GM21619 (cell line): ENCODE data around the gene TMEM120A.

Experiments used
- ATAC-seq: cut with Tn5 transposase; IDR thresholded peaks from one replicate; pipeline ENCODE4 v1.9.1; 2021; ENCODE audit not compliant: unreplicated experiment

Gene TMEM120A

DNA sequence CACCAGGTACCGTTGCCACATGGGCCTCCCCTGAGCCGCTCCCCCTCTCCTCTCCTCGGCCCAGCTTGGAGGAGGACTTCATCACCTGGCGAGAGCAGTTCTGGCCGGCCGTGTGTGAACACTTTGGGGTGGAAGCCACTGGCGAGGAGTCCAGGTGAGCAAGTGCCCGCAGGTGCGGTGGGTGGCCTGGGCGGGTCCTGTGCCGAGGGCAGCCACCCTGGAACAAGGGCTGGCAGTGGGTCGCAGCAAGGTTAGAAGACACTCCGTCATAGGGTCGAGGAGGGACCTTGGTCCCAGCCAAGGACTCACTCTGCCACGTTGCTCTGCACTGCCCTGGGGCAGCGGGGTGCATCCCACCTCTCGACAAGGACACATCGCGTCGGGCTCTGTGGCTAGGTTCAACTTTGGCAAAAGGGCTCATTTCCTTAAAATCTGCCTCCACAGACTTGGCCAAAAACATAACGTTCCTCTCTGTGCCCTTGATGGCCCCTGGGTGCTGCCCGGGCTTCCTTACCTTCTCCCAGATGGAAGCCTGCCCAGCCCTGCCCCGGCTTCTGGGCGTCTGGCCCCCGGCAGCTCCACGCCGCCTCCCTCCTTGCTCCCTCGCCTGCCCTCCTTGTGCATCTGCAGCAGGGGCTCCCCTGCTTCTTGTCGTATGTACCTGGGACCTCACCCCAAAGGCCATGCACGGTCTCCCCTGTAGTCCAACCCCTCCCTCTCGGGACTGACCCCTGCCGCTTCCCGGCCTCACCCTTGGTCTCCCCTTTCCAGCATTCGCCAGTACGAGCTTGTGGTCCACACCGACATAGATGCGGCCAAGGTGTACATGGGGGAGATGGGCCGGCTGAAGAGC lies 12.7 kb downstream of the TMEM120A start:
- ATAC-seq, result no peak

DNA sequence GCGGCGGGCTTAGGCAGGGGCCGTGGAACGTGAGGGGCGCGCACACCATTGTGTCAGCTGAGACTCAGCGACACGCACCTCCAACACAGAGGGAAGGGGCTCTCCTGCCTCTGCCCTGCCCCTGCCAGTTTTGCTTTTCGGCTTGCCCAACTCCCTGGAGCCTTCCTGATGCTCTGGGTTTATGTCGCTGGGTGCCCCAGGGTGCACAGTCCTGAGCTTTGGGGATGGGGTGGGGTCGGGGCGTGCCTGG lies 13.3 kb downstream of the TMEM120A start:
- no peak for ATAC-seq

DNA sequence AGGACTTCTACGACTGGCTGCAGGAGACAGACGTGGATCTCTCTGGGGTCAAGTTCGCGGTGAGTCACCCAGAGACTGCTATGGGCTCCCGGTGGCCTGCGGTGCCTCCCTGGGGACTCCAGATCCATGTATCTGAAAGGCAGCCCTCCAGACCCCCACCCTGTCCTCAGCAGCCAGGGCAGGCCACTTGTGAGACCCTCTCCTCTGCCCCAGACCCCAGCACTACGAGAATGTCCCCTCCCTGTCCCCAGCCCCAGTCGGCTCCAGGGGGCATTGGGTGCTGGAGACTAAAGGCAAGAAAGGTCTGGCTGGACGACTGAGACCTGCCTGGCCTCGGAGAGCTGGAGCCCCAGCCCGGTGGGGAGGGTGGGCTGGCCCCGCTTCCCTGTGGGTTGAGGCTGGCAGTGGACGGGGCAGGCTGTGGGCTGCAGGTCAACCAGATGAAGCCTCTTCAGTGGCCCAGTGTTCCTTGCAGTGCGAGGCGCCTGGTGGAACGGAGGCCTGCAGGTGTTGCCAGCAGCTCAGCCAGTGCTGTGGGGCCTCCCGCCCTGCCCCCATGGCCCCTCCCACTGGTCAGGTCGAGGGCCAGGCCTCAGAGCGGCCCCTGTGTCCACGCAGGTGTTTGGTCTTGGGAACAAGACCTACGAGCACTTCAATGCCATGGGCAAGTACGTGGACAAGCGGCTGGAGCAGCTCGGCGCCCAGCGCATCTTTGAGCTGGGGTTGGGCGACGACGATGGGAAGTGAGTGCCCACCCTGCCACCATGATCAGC lies 13.8 kb downstream of the TMEM120A start:
- ATAC-seq, result no peak

DNA sequence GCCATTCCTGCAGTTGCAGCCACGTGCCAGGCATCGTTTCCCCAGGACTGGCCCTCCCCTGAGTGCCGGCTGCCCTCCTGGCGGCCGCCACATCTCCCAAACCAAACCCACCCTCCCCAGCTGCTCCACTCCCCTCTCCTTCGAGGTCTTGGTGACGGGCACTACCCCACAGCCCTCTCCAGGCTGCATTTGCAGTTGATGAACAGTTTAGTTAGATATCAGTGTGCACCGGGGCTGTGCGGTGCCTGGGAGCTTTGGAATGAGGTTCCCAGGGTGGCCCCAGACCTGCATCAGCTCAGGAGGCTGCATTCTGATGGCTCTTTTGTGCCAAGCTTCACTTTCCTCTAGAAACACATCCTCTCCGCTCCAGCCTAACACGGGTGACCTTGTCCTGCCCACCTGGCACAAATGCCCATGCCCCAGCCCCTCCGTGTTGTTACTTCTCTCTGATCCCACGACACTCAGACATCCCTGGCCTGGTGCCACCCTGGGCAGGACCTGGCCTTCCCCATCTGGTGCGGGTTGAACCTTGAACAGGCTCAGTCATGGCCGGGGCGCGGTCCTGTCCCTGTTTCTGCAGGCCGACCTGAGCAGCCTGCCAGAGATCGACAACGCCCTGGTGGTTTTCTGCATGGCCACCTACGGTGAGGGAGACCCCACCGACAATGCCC lies 14.5 kb downstream of the TMEM120A start:
- no peak for ATAC-seq

DNA sequence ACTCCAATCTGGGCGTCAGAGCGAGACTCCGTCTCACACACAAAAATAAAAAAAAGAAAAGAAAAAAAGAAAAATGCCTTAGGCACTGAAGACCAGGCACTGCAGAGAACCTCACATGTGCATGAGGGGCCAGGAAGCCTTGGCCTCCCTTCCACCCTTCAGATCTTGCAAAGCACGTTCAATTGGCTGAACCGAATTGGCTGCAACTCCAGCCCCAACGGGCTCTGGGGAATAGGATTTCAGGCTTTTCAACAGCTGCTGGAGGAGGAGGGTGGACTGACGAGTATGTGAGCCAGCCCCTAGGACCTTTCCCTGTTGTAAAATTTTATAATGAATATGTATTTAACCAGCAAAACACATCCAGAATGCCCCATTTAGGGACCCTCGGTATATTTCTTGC lies 16.7 kb downstream of the TMEM120A start:
- ATAC-seq, result no peak

DNA sequence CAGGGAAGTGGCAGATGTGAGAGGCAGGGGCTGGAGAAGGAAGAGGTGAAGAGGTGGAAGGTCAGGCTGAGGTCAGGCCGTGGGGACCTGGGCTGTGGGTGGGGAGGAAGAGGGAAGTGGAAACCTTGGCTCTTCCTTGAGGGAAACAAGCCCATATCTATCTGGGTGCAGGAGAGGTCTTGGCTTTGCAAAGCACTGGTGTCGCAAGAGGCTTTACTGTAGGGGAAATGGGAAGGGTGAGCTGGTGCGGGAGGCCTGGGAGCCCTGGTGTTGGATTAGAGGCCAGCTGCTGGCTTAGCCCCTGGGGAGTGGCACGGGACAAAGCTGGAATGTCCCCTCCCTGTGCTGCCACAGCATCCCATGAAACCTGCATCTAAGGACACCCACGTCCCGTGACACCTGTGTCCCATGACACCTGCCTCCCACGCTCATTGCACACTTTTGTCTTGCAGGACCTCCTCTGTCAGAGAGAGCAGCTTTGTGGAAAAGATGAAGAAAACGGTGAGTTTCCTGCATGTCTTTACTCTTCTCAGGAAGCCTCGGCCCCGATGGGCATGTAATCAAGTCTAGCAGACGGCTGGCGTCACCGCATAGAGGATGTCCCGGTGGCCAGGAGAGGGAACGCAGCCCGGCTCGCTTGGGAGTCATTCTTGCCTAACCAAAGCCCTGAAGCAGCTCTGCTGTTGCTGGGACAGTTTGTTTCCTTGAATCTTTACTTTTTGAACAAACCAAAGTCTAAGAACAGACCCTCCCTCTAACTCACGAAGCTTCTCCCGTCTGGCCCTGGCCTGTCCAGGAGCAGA lies 22.2 kb downstream of the TMEM120A start:
- ATAC-seq, result no peak

DNA sequence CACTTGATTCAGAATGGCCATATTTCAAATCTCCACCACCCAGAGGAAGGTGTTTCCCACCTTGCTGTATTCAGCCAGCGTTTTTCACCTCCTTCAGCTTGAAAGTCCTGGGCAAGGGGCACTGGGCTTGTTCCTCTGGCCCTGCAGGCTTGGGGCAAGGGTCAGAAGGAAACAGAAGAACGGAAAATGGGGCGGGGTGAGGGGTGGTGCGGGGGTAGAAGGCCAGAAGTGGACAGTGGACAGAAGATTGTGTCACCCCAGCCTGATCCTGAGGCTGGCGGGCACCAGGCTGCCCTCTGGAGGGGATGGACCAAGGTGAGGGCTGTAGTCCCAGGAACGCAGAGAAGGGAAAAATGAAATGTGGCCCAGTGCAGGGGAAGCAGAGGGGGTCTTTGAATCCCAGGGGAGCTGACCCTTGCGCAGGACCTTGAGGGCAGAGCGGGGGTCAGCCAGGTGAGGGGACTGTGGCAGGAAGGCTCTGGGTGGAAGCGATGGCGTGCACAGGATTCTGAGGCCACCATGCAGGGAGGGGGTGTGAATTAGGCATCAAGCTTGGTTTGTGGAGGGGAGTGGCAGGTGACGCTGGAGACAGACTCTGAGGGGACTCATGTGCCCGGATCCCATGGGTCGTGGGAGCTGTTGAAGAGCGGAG lies 23.0 kb downstream of the TMEM120A start:
- ATAC-seq, result no peak

DNA sequence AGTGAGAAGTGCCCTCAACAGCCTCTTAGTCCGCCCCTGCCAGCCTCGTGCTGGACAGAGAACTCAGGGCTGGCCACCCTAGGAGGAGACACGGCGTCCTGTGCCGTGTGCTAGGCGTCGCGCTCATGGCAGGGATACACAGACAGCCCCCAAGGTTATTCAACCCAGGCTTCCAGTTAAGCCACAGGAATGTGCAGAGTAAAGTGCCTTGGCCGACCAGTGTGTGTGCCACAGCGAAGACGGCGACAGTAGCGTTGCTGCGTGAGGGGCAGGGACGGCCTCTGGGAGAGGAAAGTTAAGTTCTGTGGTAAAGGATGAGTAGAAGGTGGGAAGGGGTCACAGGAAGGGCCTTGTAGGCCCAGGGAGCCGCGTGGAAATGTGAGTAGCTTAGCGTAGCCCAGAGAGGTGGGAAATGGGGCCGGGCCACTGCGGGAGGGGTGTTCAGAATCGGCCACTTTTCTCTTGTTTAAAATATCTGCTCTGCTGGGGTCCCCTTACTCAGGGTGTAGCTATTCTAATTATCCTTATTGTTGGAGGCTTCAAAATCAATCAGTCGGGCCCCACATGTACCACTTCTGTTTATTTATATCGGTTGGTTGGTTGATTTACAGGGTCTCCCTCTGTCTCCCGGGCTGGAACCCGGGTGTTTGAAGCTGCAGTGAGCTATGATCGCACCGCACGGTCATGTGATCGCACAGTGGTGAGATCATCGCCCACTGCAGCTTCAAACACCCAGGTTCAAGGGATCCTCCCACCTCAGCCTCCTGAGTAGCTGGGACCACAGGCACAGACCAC lies 24.5 kb downstream of the TMEM120A start:
- no peak for ATAC-seq

DNA sequence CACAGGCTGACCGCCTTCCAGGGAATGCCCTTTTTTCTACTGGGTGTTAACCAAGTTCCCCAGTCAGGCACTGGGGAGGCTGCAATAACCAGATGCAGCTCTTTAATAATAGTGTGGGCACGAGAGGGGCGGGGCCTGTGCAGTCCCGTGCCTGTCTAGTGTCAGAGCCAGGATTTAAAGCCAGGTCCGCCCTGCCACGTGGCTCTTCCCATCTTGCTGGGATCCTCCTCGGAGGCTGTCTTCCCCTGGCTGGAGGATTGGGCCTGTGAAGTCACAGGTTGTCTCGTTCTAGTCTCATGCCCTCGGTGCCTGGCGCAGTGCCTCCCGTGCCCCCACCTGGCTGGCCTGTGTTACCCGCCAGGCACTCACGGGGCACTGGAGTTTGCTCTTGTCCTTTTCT lies 25.2 kb downstream of the TMEM120A start:
- ATAC-seq, result no peak

DNA sequence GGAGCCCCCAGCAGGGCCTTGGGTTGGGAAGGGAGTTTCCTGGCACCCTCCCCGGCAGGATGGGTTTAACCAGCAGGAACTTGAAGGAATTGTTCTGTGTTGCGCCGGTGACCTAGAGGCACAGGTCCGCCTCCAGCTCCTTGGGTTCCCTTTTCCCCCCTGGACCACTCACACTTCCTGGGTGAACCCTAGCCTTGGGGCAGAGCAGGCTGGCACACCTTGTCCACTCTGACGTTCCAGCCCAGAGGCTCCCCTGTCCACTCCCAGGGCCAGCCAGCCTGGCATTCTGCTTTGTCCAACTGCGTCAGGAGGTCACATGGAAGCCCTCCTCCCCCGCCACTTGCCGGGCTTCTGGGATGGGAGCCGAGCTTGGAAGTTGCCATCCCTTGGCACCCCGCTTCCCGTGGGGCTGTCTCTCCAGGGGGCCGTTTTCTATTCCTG lies 25.8 kb downstream of the TMEM120A start:
- ATAC-seq, result no peak

DNA sequence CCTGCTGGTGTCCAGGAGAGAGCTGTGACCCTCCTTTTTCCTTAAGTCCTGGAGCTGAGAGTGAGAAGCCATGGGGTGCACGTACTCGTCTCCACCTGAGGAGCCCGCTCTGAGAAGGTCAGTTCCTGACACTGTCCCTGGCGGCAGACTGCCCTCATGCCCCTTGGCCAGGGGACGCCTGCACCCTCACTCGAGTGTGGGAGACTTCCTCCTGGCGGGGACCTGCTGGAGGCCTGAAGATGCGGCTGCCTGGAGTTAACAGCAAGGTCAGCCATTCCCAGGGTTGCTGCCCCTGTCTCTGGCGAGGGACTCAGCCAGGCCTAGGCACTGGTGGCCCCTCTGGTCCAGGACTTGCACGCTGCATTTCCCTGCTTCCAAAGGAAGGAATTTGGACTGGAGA lies 26.4 kb downstream of the TMEM120A start:
- ATAC-seq, result no peak

DNA sequence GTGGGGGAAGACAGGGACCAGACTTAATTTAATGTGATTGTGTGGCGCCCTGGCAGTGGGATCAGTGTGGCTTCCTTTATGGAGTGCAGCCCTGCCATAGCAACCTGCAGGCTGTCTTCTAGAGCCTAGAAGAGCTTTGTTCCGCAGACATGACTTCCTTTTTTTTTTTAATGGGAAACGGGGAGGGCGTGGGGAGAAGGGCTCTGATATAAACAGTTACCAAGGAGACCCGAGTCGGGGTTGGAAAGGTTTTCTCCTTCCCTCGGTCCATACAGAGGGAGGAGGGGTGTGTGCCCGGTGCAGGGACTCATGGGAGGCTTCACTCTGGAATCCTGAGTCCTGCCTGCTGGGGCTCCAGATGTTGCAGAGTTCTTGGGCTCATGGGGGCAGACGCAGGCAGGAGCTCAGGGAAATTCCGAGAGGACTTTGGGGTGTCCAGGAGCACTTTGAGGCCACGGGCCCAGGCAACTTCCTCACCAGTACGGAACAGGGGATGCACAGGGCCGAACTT lies 26.9 kb downstream of the TMEM120A start:
- no peak for ATAC-seq

DNA sequence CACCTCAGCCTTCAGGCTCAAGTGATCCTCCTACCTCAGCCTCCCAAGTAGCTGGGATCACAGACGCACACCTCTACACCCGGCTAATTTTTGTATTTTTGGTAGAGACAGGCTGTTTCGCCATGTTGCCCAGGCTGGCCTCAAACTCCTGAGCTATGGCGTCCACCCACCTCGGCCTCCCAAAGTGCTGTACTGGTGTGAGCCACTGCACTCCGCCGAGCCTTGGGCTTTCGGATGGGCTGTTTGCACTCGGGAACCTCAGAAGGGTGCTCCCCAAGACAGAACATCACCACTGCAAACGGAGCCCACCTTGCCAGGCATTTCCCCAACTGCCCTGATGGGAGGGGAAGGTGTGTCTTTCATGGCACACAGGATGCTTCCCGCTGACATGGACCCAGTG lies 27.3 kb downstream of the TMEM120A start:
- ATAC-seq, result no peak

DNA sequence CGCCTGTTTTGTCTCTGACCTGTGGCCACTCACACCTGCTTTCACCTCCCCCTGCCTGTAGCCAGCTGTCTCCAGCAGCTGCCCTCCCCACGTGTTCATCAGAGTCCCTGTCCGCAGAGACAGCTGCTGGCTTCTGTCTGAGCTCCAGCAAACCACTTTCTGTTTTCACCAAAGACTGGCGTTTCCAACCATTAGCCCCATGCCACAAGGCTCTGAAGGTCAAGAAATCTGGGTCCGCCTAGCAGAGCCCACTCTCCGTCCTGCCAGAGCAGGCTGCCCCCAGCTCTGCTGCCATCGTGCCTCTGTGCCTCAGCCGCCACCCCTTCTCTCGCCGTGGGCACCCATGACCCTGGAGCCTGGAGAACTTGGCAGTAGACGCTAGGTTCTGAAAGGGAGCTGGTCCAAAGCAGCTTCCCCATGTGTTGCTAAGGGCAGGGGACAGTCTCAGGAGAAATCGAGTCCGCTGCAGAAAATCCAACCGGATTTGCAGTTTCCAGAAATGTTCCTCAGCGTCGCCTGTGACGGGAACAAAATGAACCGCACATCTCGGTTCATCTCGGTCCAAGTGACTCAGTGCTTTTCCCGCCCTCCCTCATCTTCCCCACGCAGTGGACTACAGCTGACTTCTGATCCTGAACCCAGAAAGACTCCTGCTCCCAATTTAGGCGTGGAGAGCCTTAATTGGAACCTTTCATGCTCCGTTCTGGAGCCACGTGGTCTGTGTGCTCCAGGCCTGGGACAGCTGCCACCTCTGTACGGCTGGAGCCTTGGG lies 28.0 kb downstream of the TMEM120A start:
- ATAC-seq, result no peak

DNA sequence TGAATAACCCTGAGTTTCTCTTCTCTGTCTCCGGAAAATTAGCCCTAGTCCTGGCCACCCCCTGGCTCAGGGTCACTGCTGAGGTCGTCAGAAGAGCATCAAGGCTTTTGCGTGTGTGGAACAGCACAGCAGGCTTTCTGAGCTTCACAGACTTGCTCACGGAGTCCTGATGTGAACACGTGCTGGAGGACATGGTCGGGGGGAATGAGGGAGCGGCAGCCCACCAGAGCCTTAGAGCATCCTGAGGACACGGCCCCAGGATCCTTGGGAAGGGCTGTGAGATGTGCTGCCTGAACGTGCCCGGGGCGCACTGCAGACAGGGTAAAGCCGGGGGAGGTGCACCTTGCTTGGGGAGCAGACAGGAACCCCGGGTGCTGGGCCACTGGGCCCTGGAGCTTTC lies 28.8 kb downstream of the TMEM120A start:
- no peak for ATAC-seq

DNA sequence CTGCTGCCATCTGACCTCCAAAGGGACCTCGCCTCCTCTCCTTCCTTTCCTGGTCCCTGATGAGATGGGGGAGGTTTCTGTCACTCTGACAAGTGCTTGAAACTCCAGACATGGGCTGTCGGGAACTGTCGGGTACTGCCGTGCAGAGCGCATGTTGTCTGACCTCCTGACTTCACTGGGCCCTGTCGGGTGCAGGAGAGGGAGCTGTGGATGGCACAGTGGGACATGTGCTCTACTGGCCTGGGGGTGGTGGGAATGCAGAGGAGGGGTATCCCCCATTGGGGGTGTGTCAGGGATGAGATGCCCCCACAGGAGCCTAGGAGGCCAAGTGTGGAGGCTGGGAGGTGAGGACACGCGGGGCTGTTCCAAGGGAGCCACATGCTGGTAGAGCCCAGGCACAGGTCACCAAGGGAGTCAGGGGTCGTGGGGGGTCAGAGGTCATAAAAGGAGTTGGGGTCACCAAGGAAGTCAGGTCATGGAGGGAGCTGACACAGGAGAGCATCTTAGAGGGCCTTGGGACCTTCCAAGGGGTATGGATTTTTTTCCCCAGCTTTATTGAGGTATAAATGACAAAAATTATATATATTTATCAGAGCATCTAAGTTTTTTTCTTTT lies 30.9 kb downstream of the TMEM120A start:
- ATAC-seq, result no peak

DNA sequence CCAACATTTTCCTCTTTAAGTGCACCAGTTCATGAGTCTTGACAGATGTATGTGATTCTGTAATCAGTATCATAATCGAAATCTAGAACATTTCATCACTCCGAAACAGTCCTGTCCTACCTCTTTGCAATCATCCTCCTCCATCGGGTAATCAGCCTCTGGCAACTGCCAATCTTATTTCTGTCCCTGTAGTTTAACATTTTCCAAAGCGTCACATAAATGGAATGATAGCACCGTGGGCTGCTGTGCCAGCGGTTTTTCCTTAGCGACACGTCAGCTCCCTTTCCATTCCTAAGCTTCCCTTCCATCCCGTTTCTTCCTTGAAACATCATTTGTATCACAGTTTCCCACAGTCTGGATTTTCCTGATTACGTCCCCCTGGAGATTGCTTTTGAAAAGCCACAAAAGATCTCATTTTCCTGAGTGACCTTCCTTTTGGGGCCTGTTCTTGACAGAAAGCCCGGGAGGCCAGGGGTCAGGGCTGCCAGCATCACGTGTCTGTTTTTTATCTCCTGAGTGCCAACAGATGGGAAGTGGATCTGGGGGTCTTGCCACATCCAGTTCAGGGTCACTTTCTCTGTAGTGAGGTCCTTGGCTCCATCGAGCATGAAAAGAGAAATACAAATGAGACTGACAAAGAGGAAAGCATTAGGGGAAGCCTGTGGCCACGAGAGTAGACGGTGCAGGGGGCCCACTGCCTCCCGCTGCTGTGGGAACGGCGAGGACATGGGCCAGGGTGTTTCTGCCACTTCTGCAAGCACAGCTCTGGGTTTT lies 31.6 kb downstream of the TMEM120A start:
- ATAC-seq, result no peak

DNA sequence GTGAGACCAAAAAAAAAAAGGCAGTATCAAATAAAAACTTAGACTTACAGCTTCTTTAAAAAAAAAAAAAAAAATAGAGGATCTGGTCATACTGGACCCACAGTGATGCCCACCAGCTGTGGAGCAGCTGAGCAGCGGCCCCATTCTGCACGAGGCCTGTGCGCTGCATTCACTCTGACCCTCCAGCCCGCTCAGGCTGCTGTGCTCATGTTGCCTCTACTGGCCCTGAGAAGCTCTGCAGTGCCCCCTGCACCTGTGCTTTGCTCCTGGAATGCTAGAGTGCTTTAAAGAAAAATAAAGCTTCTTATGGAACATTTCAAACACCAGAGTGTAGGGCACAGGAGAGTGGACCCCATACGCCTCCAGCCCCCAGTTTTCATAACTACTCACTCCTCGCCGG lies 33.2 kb downstream of the TMEM120A start:
- no peak for ATAC-seq
